MCF 10A (cell line): ENCODE data around the gene SDK2. TPM values are rescaled to one million over a fixed set of nuclear protein-coding genes. Genes with fewer than 3 reads are reported as not detected.

Source experiments
- BruUV-seq: library from RNA; stranded (reverse); fragments of 400-500 nt; replicated peaks from 2 replicates; lab custom pipeline; 2021; lab: Mats Ljungman, UMichigan
- CTCF ChIA-PET: fragments of 300-600 bp; sonication (Branson Sonifier 250); formaldehyde crosslinking; extraction: SDS; loops from one replicate; lab custom pipeline; 2021; ENCODE audit warnings: antibody characterized with exemption, inconsistent platforms; lab: Yijun Ruan, JAX
- POLR2A ChIA-PET: fragments of 300-600, 350-650 bp; sonication (Branson Sonifier 250); formaldehyde crosslinking; extraction: SDS; loops from one replicate; lab custom pipeline; 2020; ENCODE audit warnings: antibody characterized with exemption, inconsistent platforms; lab: Yijun Ruan, JAX
- DNase-seq: peaks from one replicate; pipeline ENCODE4 v3.0.0-alpha.2; 2018; ENCODE audit not compliant: unreplicated experiment
- H3K27ac Mint-ChIP-seq: one replicate; pipeline ENCODE4 v1.8.0; 2022; ENCODE audit warnings: mild to moderate bottlenecking, low read depth, mixed read lengths; ENCODE audit not compliant: unreplicated experiment
- H3K27me3 Mint-ChIP-seq: one replicate; pipeline ENCODE4 v1.8.0; 2022; ENCODE audit warnings: mixed read lengths; ENCODE audit not compliant: insufficient read depth, unreplicated experiment
- H3K36me3 Mint-ChIP-seq: one replicate; pipeline ENCODE4 v1.8.0; 2022; ENCODE audit warnings: mild to moderate bottlenecking, moderate library complexity, mixed read lengths; ENCODE audit not compliant: insufficient read depth, unreplicated experiment
- H3K4me1 Mint-ChIP-seq: one replicate; pipeline ENCODE4 v1.8.0; 2022; ENCODE audit warnings: mixed read lengths; ENCODE audit not compliant: insufficient read depth, unreplicated experiment
- H3K4me3 Mint-ChIP-seq: one replicate; pipeline ENCODE4 v1.8.0; 2022; ENCODE audit warnings: mild to moderate bottlenecking, moderate library complexity, mixed read lengths; ENCODE audit not compliant: unreplicated experiment
- H3K9me3 Mint-ChIP-seq: one replicate; pipeline ENCODE4 v1.8.0; 2022; ENCODE audit warnings: mixed read lengths; ENCODE audit not compliant: unreplicated experiment
- CTCF ChIP-seq: fragments of 200-600 bp; IDR thresholded peaks from one replicate; pipeline ENCODE4 v1.8.0; 2022; ENCODE audit warnings: antibody characterized with exemption, mild to moderate bottlenecking; ENCODE audit not compliant: unreplicated experiment
- intact Hi-C: fragments of 100-400 bp; cut with micrococcal nuclease; formaldehyde crosslinking; loops from 2 replicates; pipeline ENCODE4 v1.14.1; 2022
- total RNA-seq: library from RNA; stranded (reverse); gene quantifications from 2 replicates; pipeline ENCODE4 v1.2.3, GENCODE V29; 2022

Gene SDK2
- total RNA-seq, 1 experiment from 2014 or later: not detected

- no TSS peak for BruUV-seq
- H3K27ac Mint-ChIP-seq: no peak overlapping the region
- ChIA-PET POLR2A (interaction anchor here (0.5 kb wide), 1 partner anchor 1254 kb away, joined by 3 read pairs; no protein-coding TSS in a partner anchor), CTCF (interaction anchor here (0.5 to 13.5 kb wide), 4 partner anchors 104 to 813 kb away, joined by 3 to 301 read pairs (median 4); no protein-coding TSS in a partner anchor)
- H3K36me3 Mint-ChIP-seq: no peaks in the 10 kb centered on the region
- TF ChIP-seq CTCF: no peak
- H3K27me3 Mint-ChIP-seq: no peaks in the 10 kb centered on the region
- no peaks in the 10 kb centered on the region for H3K9me3 Mint-ChIP-seq
- no peak for DNase-seq
- H3K4me3 Mint-ChIP-seq: no peak overlapping the region
- intact Hi-C loops: no loop called here
- H3K4me1 Mint-ChIP-seq: peaks cover 11% of the 10 kb centered on the region
These were observed 280.1 kb downstream of the SDK2 start for GRCh38 chr17:73364155-73364522.

GRCh38 chr17:73363442-73364154, 280.6 kb downstream of the SDK2 start:
- H3K27me3 Mint-ChIP-seq: no peaks in the 10 kb centered on the region
- no TSS peak for BruUV-seq
- H3K27ac Mint-ChIP-seq: no peak overlapping the region
- no peaks in the 10 kb centered on the region for H3K9me3 Mint-ChIP-seq
- no peak for DNase-seq
- H3K4me3 Mint-ChIP-seq: no peak overlapping the region
- no peaks in the 10 kb centered on the region for H3K36me3 Mint-ChIP-seq
- intact Hi-C loops: no loop called here
- POLR2A ChIA-PET: interaction anchor here (0.5 kb wide), 1 partner anchor 1254 kb away, joined by 3 read pairs; no protein-coding TSS in a partner anchor
- no peak for TF ChIP-seq CTCF
- peaks cover 11% of the 10 kb centered on the region for H3K4me1 Mint-ChIP-seq
- CTCF ChIA-PET: interaction anchor here (0.5 to 13.5 kb wide), 4 partner anchors 103 to 813 kb away, joined by 3 to 301 read pairs (median 4); no protein-coding TSS in a partner anchor

- H3K36me3 Mint-ChIP-seq: no peaks in the 10 kb centered on the region
- no peaks in the 10 kb centered on the region for H3K27me3 Mint-ChIP-seq
- POLR2A ChIA-PET: no interaction called here
- no peak overlapping the region for H3K4me3 Mint-ChIP-seq
- intact Hi-C loops: no loop called here
- BruUV-seq: no TSS peak
- DNase-seq: no peak
- TF ChIP-seq CTCF: no peak
- no peaks in the 10 kb centered on the region for H3K9me3 Mint-ChIP-seq
- CTCF ChIA-PET: interaction anchor here (0.8 to 13.5 kb wide), 2 partner anchors 111 to 131 kb away, joined by 3 to 301 read pairs; a partner anchor contains a TSS
- H3K27ac Mint-ChIP-seq: no peak overlapping the region
- H3K4me1 Mint-ChIP-seq: peaks cover 11% of the 10 kb centered on the region
These were observed 281.5 kb downstream of the SDK2 start for GRCh38 chr17:73362697-73363096.

GRCh38 chr17:73360961-73361761, 283.1 kb downstream of the SDK2 start:
- ChIA-PET POLR2A (interaction anchor here (1.1 kb wide), 1 partner anchor 11 kb away, joined by 3 read pairs; no protein-coding TSS in a partner anchor), CTCF (interaction anchor here (1.1 to 13.5 kb wide), 4 partner anchors 9 to 634 kb away, joined by 3 to 301 read pairs (median 4); no protein-coding TSS in a partner anchor)
- intact Hi-C loops: no loop called here
- no peak overlapping the region for H3K4me3 Mint-ChIP-seq
- no peaks in the 10 kb centered on the region for H3K9me3 Mint-ChIP-seq
- no peak for TF ChIP-seq CTCF
- BruUV-seq: no TSS peak
- H3K27me3 Mint-ChIP-seq: no peaks in the 10 kb centered on the region
- no peak overlapping the region for H3K27ac Mint-ChIP-seq
- no peak for DNase-seq
- H3K4me1 Mint-ChIP-seq: peaks cover 11% of the 10 kb centered on the region
- H3K36me3 Mint-ChIP-seq: no peaks in the 10 kb centered on the region
